ENCODE data around the gene FAM89A. TPM values are rescaled to one million over a fixed set of nuclear protein-coding genes. Genes with fewer than 3 reads are reported as not detected.

FAM89A gene
- total RNA-seq, 1 experiment from 2014 or later, result 1.5 TPM

DNA sequence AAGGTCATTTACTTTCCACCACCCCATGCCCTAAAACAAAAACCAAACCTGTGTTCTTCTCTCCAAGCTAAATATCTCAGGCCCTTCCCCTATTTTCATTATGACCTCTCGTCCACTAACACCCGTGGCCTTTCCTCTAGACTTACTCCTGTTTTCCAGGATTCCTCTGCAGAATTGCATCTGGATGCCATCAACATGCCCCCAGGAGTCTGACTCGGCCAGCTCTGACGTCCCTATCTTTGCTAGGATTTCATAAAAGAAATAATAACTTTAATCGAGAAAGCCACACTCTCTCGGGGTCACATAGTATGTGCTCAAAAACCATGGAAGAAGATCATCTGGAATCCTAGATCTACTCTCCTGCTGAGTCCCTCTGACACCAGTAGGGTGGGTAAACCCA, 13.5 kb downstream of the FAM89A start:
- H3K4ac ChIP-seq (ENCODE audit: low read depth, low read length), result no peak overlapping the region
- no peak overlapping the region for H3K14ac ChIP-seq (ENCODE audit: insufficient read depth, low read length)
- H3K23me2 ChIP-seq (ENCODE audit: insufficient read length, low read depth, low read length, poor library complexity, severe bottlenecking), result no peaks in the 10 kb centered on the region
- H3K9ac ChIP-seq (ENCODE audit: extremely low read depth, insufficient read length, low read length), result no peak overlapping the region
- H3K56ac ChIP-seq (ENCODE audit: insufficient read length, low read depth, low read length), result no peak overlapping the region
- DNase-seq, result no peak
- peaks cover 13 to 14% of the 10 kb centered on the region in 2 experiments for H3K4me1 Mint-ChIP-seq
- no peaks in the 10 kb centered on the region for H3K9me3 ChIP-seq (ENCODE audit: control insufficient read depth, low read depth, low read length)
- no peak overlapping the region for H3K27ac ChIP-seq (ENCODE audit: insufficient read length, low read depth, low read length)
- no peak overlapping the region for H2BK5ac ChIP-seq (ENCODE audit: insufficient read length, low read length)
- no peak overlapping the region for H2AFZ ChIP-seq (ENCODE audit: low read length)
- peaks cover 91% of the 10 kb centered on the region for H3K27me3 Mint-ChIP-seq (ENCODE audit: low read depth)
- no peak overlapping the region for H2BK20ac ChIP-seq (ENCODE audit: low read depth, low read length, poor library complexity, severe bottlenecking)
- H4K8ac ChIP-seq (replicated peaks; ENCODE audit: insufficient read length, low read depth, low read length), result no peak overlapping the region
- no peak overlapping the region for H2BK120ac ChIP-seq (ENCODE audit: low read depth, low read length, poor library complexity, severe bottlenecking)
- TF ChIP-seq, protein P1, sequence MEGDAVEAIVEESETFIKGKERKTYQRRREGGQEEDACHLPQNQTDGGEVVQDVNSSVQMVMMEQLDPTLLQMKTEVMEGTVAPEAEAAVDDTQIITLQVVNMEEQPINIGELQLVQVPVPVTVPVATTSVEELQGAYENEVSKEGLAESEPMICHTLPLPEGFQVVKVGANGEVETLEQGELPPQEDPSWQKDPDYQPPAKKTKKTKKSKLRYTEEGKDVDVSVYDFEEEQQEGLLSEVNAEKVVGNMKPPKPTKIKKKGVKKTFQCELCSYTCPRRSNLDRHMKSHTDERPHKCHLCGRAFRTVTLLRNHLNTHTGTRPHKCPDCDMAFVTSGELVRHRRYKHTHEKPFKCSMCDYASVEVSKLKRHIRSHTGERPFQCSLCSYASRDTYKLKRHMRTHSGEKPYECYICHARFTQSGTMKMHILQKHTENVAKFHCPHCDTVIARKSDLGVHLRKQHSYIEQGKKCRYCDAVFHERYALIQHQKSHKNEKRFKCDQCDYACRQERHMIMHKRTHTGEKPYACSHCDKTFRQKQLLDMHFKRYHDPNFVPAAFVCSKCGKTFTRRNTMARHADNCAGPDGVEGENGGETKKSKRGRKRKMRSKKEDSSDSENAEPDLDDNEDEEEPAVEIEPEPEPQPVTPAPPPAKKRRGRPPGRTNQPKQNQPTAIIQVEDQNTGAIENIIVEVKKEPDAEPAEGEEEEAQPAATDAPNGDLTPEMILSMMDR (conservative IDR thresholded peaks at IDR 0.05), result no peak
- no CpG with 5 or more reads among the region's 6 CpGs for WGBS (ENCODE audit: extremely low coverage, insufficient read length, low lambda C conversion rate)
- no peaks in the 10 kb centered on the region for H3K9me3 Mint-ChIP-seq
- no peaks in the 10 kb centered on the region for H4K20me1 ChIP-seq (ENCODE audit: control insufficient read depth, insufficient read depth, insufficient read length)
- H2BK12ac ChIP-seq (ENCODE audit: insufficient read length, low read depth, low read length), result no peak overlapping the region
- H3K27ac Mint-ChIP-seq, result no peak overlapping the region
- no peak overlapping the region for H2BK15ac ChIP-seq (ENCODE audit: low read depth, low read length)
- H3K79me1 ChIP-seq (ENCODE audit: insufficient read depth, low read depth, low read length, poor library complexity, severe bottlenecking), result no peaks in the 10 kb centered on the region
- H4K5ac ChIP-seq (ENCODE audit: insufficient read length, low read depth, low read length), result no peak overlapping the region
- no peak overlapping the region for H3T11ph ChIP-seq (ENCODE audit: low read length)
- no peak overlapping the region for H3K23ac ChIP-seq (ENCODE audit: insufficient read length, low read depth, low read length)
- no peaks in the 10 kb centered on the region for H3K36me3 Mint-ChIP-seq (ENCODE audit: insufficient read depth in 1 of 3, low read depth in 3 of 3)
- H3K4me3 Mint-ChIP-seq, result no peak overlapping the region
- H2AK5ac ChIP-seq (ENCODE audit: insufficient read length, low read length), result no peak overlapping the region
- H3K79me2 ChIP-seq (ENCODE audit: insufficient read depth, low read length), result no peaks in the 10 kb centered on the region
- no peak overlapping the region for H3K18ac ChIP-seq (ENCODE audit: insufficient read length, low read depth, low read length)
- no peak overlapping the region for H4K91ac ChIP-seq (ENCODE audit: insufficient read length, low read depth, low read length)
- peaks cover 3% of the 10 kb centered on the region; the same call in 1 of the 2 replicates for H3K4me1 ChIP-seq (ENCODE audit: insufficient read depth, low read length)
- H3K27me3 ChIP-seq (ENCODE audit: insufficient read depth, low read length), result no peaks in the 10 kb centered on the region; the same call in 1 of the 2 replicates
- H3K4me2 ChIP-seq (ENCODE audit: insufficient read depth, insufficient read length, low read length), result no peak overlapping the region
